ENCODE measurements around the gene COIL.

COIL gene

GRCh38 chr17:56925088-56925487, 35.8 kb downstream of the COIL start:
- Histone ChIP-seq H3K4me3 (replicated peaks; ENCODE audit: low read depth, low read length) (no peak overlapping the region), H3K27me3 (replicated peaks; ENCODE audit: control insufficient read depth, insufficient read depth, low read length) (no peaks in the 10 kb centered on the region), H3K36me3 (ENCODE audit: control insufficient read depth, insufficient read depth, low read length) (no peaks in the 10 kb centered on the region)
- no peak for TF ChIP-seq CTCF (IDR thresholded peaks at IDR 0.05; ENCODE audit: insufficient read depth, low read length, poor library complexity, severe bottlenecking)
- no peak for DNase-seq (ENCODE audit: extremely low read depth, insufficient read length)

- H3K27me3 ChIP-seq (replicated peaks; ENCODE audit: control insufficient read depth, insufficient read depth, low read length) = no peaks in the 10 kb centered on the region
- no peak overlapping the region for H3K4me3 ChIP-seq (replicated peaks; ENCODE audit: low read depth, low read length)
- H3K36me3 ChIP-seq (ENCODE audit: control insufficient read depth, insufficient read depth, low read length) = no peaks in the 10 kb centered on the region
- no peak for DNase-seq (ENCODE audit: extremely low read depth, insufficient read length)
- TF ChIP-seq CTCF (IDR thresholded peaks at IDR 0.05; ENCODE audit: insufficient read depth, low read length, poor library complexity, severe bottlenecking) = no peak
Measured at GRCh38 chr17:56919717-56920116, 41.1 kb downstream of the COIL start.

GRCh38 chr17:56918916-56919315, 41.9 kb downstream of the COIL start:
- H3K4me3 ChIP-seq (replicated peaks; ENCODE audit: low read depth, low read length) = no peak overlapping the region
- H3K27me3 ChIP-seq (replicated peaks; ENCODE audit: control insufficient read depth, insufficient read depth, low read length) = no peaks in the 10 kb centered on the region
- no peak for DNase-seq (ENCODE audit: extremely low read depth, insufficient read length)
- no peaks in the 10 kb centered on the region for H3K36me3 ChIP-seq (ENCODE audit: control insufficient read depth, insufficient read depth, low read length)
- TF ChIP-seq CTCF (IDR thresholded peaks at IDR 0.05; ENCODE audit: insufficient read depth, low read length, poor library complexity, severe bottlenecking) = no peak

GRCh38 chr17:56917559-56918296, 43.1 kb downstream of the COIL start:
- DNase-seq (ENCODE audit: extremely low read depth, insufficient read length) = no peak
- no peak for TF ChIP-seq CTCF (IDR thresholded peaks at IDR 0.05; ENCODE audit: insufficient read depth, low read length, poor library complexity, severe bottlenecking)
- Histone ChIP-seq H3K27me3 (replicated peaks; ENCODE audit: control insufficient read depth, insufficient read depth, low read length) (no peaks in the 10 kb centered on the region), H3K4me3 (replicated peaks; ENCODE audit: low read depth, low read length) (no peak overlapping the region), H3K36me3 (ENCODE audit: control insufficient read depth, insufficient read depth, low read length) (no peaks in the 10 kb centered on the region)

GRCh38 chr17:56914581-56915273, 46.1 kb downstream of the COIL start:
- Histone ChIP-seq H3K27me3 (replicated peaks; ENCODE audit: control insufficient read depth, insufficient read depth, low read length) (no peaks in the 10 kb centered on the region), H3K4me3 (replicated peaks; ENCODE audit: low read depth, low read length) (peak overlapping the region; percentile 96), H3K36me3 (ENCODE audit: control insufficient read depth, insufficient read depth, low read length) (peaks cover 3% of the 10 kb centered on the region; the same call in 1 of the 2 replicates)
- TF ChIP-seq CTCF (IDR thresholded peaks at IDR 0.05; ENCODE audit: insufficient read depth, low read length, poor library complexity, severe bottlenecking) = no peak
- DNase-seq (ENCODE audit: extremely low read depth, insufficient read length) = no peak

Data from GM06990 (cell line).